ENCODE measurements around the gene MICAL2.

The MICAL2 gene

DNA sequence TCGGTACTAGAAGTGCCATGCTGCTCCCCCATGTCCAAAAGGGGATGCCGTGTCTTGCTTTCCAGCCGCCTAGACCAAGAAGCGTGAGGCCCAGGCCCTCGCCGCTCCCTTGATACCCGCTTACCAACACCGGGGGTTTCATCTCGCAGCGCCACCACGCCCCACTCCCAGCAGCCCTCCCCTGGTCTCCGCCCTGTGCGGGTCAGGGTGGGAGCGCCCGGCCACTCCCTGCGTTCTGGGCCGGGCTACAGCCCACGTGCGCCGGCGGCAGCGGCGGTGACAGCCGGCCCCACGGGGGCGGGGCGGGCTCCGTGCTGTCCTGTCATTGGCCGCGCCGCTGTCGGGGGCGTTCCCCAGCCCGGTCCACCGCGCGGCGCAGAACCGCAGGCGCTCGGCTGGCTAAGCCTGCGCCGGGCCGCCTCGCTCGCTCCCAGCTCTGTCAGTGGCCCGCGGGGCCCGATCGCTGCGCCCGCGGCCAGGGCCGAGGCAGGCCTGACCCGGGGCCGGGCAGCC is at the start of gene MICAL2:
TSS of gene MICAL2 (plus strand) at position 390 of the 513 bp plus-strand sequence. CDS start 51,566 bp downstream, outside the sequence.
- DNase-seq, result peak; percentile 79

GRCh38 chr11:12061851-12062560 is 48.4 kb upstream of the MICAL2 start:
- DNase-seq, result no peak

- no peak for DNase-seq
These were observed 47.1 kb upstream of the MICAL2 start for GRCh38 chr11:12063251-12063650.

DNA sequence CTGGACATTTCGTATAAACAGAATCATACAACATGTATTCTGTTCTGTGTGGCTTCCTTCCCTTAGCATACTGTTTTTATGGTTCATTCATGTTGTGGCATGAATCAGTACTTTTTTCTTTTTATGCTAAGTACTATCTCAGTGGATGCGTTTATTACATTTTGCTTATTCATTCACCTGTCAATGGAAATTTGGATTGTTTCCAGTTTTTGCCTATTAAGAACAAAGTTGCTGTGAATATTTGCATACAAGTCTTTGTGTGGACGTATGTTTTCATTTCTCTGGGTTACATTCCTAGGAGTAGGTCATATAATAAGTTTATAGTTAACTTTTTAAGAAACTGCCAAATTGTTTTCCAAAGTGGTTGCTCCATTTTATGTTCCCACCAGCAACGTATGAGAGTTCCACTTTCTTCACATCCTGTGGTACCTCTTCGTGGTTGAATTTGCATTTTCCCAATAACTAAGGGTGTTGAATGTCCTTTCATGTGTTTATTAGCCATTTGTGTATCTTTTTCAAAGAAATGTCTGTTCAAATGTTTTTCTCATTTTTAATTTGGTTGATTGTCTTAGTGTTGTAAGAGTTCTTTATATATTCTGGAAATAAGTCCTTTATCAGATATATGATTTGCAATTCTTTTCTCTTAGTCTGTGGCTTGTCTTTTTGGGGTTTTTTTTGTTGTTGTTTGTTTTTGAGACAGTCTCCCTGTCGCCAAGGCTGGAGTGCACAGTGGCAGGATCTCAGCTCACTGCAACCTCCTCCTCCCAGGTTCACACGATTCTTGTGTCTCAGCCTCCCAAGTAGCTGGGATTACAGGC is 46.0 kb upstream of the MICAL2 start:
- no peak for DNase-seq

GRCh38 chr11:12064954-12065280 is 45.5 kb upstream of the MICAL2 start:
- DNase-seq, result no peak

DNA sequence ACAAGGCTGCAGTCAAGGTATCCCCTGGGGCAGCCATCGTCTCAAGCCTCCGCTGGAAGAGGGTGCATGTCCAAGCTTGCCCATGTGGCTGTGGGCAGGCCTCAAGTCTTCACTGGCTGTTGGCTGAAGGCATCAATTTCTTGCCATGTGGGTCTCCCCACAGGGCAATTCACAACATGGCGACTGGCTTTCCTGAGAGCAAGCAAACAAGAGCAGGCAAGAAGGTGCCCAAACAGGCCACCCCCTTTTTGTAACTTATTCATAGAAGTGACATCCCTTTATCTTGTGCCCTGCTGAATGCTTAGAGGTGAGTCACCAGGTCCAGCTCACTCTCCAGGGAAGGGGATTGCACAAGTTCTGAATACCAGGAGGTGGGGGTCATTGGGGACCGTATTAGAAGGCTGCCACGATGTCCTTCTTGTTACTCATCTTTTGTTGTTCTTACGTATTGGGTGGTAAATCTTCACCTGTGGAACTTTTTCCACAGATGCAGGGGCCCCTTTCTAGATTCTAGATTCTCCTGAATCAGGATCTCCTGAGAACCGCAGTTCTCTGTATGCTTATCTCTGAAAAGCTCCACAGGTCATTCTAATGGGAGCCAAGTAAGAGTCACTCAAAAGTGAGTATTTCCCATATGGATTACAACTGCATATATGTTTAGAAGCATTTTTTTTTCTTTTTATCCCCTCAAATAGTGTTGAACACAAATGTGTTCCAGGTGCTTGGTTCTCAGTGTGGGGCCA is 44.2 kb upstream of the MICAL2 start:
- DNase-seq, result peak; percentile 12

GRCh38 chr11:12066799-12067508 is 43.4 kb upstream of the MICAL2 start:
- DNase-seq, result no peak

- no peak for DNase-seq
These were observed 42.5 kb upstream of the MICAL2 start for GRCh38 chr11:12067796-12068357.

DNA sequence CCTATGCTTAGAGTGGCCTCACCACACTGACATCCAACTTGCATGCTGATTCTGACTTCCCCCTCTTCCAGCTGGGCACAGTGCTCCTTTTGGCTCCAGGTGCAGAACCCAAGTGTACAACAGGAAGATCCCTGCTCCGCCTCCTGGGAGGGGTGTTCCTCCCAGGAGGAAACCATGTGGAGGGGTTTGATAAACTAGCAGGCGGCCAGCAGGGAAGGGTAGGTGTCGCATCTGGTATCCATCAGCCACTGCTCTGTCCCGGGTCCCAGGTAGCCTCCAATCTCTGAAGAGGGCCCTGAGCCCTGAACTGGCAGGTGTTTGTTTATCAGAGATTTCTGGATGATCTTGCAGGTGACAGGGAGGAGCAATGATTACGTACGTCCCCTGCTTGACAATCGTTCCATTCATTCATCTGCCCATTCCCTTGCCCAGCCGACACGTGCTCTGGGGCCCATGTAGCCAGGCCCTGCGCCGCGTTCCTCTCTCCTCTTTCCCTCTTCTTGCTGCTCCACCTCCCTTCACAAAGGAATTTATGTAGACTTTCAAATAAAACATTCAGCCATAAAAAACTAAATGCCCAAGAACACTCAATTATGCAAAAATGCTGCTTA is 41.2 kb upstream of the MICAL2 start:
- no peak for DNase-seq

- DNase-seq, result no peak
These were observed 39.7 kb upstream of the MICAL2 start for GRCh38 chr11:12070446-12071267.

DNA sequence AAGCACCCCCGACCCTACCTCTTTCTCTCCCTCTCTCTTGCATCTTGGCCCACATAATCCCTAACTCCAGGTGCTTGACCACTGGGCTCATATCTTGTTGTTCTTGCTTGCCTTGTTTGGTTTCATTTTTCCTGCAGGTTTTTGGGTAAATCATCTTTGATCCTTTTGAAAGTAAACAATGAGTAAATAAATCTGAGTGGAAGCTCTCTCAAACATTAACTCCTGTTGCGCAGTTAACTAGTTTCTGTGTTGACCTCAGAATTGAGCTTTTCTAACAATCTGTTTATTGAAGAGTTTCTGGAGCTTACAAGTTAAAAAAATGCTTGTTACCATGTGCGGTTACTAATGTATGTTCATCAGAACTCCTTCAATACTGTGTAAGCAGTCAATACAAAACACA is 38.8 kb upstream of the MICAL2 start:
- no peak for DNase-seq

DNA sequence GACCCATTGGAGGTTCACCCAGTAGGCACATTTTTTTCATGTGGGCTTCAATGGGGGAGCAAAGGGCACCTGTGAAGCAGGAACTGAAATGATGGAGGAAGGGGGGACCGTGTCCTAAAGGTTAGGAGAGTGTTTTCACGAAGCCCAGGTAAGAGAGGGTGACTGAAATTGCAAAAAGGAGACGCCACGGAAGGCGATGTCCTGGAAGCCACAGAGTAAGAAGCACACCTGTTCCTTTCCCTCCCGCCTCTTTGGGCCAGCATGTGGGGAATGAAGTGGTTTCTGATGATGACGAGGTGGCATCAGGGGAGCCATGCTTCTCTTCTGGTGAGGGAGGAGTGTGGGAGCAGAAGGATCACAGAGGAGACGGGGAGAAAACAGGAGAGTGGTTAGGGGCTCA is 37.0 kb upstream of the MICAL2 start:
- DNase-seq, result no peak

DNA sequence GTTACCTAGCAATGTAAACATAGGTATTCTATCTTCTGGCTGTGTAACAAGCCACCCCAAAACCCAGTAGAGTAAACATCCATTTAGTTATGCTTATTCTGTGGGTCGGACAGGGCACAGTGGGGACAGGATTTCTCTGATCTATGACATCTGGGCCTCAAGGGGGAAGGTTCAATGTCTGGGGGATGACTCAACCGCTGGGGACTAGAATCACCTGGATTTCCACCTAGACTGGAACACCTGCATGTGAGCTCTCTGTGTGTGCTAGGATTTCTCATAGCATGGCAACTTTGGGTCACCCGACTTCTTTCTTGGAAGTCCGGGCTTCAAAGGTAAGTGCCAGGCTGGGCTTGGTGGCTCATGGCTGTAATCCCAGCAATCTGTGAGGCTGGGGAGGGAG is 36.5 kb upstream of the MICAL2 start:
- DNase-seq, result no peak

DNA sequence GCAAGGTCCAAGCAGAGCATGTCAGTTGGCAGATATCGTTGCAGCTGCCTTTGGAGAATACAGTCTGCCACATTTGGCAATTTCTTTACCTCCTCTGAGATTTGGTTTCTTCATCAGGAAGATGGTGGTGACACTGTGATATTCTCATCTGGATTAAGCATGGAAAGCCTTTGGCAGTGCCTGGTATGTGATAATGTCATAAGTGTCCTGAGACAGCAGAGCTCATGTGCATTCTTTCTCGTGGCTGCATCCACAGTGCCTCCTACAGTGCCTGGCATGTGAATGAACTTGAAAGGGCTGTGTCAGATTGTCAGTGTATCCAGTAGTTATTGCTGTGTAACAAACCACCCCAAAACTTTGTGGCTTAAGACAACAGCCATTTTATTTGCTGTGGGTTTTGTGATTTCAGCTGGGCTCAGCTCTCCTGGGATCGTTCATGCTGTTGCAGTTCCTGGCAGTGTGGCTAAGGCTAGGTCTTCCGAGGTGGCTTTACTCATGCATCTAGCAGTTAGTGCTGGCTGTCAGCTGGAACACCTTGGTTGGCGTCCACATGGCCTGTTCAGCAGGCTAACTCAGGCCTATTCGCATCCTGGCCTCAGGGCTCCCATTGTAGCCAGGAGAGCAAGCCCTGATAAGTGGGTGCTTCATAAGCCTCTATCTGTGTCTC is 35.7 kb upstream of the MICAL2 start:
- no peak for DNase-seq

DNA sequence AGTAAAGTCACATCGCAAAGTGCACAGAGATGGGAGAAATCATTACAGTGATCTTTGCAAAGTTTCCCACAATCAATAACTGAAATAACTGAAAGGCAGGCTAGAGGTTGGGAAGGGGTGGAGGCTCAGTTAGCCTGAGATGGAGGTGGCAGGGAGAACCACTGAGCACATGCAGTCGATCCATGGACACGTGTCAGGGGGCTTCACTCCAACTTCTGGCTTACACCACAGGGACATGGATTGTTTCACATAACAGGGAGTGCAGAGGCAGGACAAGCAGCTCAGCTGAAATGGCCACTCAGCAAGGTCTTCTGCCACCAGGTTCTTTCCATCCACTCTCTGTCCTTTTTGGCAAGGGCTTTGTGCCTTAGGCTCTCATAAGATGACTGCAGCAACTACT is 35.1 kb upstream of the MICAL2 start:
- DNase-seq, result no peak

DNA sequence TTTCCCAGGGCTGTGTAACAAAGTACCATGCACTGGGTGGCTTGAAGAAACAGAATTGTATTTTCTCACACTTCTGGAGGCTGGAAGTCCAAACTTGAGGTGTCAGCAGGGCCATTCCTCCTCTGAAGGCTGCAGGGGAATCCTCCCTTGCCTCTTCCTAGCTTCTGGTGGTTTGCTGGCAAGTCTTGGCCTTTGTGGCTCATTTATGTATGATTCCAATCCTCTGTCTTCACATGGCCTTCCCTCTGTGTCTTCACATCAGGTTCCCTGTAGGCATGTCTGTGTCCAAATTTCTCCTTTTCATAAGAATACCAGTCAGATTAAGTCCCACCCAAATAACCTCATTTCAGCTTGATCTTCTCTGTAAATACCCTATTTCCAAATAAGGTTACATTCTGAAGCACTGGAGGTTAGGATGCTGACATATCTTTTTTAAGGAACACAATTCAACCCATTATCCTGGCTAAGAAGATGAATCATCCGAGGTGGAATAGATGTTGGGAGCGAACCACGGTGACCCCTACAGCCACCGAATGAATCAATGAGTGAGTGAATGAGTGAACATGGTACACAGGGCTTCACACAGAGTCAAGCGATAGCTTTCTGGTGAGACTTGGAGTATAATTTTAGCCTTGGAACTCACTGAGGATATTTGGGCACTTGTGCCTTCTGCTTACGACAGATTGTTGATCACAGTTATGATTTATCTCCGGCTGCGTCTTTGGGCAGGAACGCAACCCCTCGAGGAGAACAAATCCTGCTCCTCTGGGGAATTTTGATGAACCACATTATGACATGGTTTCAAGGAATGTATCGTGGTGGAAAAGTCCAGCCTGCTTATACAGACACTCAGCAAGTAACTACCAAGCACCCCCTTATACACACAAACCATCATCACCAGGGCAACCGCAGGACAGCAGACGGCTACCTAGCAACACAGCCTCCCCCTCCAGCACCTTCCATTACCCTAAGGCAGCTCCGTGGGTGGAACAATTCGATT is 34.3 kb upstream of the MICAL2 start:
- DNase-seq, result no peak

- no peak for DNase-seq
These were observed 33.4 kb upstream of the MICAL2 start for GRCh38 chr11:12076840-12077534.

DNA sequence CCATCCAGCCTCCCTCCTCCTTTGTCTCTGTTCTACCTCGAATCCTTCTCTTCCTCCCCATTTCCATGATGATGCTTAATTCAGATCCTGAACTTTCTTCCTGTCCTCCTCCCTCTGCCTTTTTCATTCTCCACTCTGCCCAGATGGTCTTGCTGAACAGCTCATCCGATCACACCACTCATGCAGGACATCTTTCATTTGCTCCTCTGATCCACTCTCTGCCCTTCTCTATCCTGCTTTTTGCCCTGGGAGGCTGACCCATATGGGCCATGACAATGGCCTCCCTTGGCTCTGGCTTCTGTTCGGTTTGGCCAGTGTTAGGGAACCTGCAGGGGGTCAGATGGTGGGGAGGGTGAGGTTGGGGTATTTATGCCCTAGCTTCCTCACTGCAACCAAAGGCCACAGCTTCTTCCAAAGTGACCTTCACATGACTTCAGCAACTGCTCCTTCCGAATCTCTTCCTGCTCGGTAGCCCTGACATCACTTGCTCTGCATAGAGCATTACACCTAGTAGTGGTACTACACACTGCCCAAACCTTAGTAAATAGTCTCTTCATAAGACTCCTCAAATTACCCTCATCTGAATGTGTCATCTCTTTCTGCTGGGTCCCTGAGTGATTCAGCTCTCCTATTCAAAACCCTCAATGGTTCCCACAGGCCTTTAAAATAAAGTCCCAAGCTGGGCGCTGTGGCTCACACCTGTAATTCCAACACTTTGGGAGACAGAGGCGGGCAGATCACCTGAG is 32.7 kb upstream of the MICAL2 start:
- DNase-seq, result no peak

All from NCI-H1436 (cell line).